ENCODE data around the gene LDB2.

The LDB2 gene

DNA sequence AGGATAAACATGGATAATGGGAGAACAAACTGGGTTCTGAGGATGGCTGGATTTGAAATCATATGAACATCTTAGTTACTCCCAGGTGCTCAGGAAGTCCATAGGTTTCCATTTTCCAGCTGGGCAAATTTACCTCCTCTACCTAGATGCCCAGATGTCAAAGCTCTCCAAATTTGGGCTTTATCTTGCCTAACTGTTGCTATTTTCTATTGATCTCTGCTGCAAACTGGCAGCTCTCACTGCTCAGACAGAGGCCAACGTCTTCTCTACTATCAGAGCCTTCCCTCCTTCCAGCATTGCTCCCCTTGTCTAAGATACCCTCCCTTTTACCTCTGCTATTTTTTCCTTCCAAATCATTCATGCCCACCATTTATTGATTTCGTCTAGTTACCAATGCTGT lies 62.1 kb downstream of the LDB2 start:
- no peak overlapping the region for H3K4me3 ChIP-seq (ENCODE audit: low read depth, low read length)
- in situ Hi-C loops (cut with HindIII; ENCODE audit: low sequenced_read_pairs), result no loop called here
- TF ChIP-seq, protein P1, sequence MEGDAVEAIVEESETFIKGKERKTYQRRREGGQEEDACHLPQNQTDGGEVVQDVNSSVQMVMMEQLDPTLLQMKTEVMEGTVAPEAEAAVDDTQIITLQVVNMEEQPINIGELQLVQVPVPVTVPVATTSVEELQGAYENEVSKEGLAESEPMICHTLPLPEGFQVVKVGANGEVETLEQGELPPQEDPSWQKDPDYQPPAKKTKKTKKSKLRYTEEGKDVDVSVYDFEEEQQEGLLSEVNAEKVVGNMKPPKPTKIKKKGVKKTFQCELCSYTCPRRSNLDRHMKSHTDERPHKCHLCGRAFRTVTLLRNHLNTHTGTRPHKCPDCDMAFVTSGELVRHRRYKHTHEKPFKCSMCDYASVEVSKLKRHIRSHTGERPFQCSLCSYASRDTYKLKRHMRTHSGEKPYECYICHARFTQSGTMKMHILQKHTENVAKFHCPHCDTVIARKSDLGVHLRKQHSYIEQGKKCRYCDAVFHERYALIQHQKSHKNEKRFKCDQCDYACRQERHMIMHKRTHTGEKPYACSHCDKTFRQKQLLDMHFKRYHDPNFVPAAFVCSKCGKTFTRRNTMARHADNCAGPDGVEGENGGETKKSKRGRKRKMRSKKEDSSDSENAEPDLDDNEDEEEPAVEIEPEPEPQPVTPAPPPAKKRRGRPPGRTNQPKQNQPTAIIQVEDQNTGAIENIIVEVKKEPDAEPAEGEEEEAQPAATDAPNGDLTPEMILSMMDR (IDR thresholded peaks at IDR 0.05; ENCODE audit: low read depth, low read length), result no peak
- no peak for DNase-seq (ENCODE audit: low read depth, low spot score)

DNA sequence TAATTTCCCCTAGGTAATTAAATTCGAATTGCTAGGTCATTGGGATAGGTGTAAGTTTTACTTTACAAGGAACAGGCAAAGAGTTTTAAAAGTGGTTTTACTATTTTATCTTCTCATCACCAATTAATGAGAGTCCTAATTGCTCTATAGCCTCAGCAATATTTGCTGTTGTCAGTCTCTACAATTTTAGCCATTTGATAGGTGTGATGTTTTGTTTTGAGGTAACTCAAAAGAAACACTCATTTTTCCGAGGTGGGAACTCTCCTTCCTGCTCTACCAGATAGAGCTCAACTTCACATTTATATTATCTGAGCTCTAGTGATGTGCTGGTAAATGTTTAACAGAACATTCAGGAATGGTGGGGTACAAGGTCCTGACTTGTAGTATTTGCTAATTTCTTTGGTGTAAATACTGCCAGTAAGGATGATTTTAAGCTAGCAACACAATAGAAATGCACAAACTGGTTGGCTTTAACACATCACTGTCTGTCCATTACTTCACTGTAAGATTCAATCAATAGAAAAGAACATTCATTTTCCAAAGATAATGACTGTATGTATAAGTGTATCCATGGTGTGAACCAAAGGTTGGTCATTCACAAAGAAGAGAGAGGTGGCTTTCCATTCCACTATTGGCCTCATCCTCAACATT lies 62.7 kb downstream of the LDB2 start:
- no peak for DNase-seq (ENCODE audit: low read depth, low spot score)
- in situ Hi-C loops (cut with HindIII; ENCODE audit: low sequenced_read_pairs), result no loop called here
- no peak overlapping the region for H3K4me3 ChIP-seq (ENCODE audit: low read depth, low read length)
- TF ChIP-seq, protein P1 (IDR thresholded peaks at IDR 0.05; ENCODE audit: low read depth, low read length), result no peak

DNA sequence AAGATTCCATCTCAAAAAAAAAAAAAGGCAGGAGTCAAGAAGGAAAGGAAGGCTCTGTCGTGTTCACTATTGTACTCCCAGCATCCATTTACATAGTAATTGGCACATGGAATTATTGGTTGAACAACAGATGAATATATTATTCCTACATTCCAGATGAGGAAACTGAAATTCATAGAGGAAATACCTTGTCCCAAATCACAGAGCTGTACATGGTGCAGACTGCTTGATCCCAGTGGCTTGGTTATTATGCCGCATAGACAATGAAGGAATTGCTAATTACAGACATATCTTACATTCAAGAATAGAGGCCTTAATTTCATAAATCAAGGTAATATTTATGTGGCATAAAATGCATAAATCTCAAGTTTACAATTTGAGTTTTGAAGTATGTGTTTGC lies 63.6 kb downstream of the LDB2 start:
- no peak for DNase-seq (ENCODE audit: low read depth, low spot score)
- no peak overlapping the region for H3K4me3 ChIP-seq (ENCODE audit: low read depth, low read length)
- TF ChIP-seq, protein P1 (IDR thresholded peaks at IDR 0.05; ENCODE audit: low read depth, low read length), result no peak
- in situ Hi-C loops (cut with HindIII; ENCODE audit: low sequenced_read_pairs), result no loop called here

DNA sequence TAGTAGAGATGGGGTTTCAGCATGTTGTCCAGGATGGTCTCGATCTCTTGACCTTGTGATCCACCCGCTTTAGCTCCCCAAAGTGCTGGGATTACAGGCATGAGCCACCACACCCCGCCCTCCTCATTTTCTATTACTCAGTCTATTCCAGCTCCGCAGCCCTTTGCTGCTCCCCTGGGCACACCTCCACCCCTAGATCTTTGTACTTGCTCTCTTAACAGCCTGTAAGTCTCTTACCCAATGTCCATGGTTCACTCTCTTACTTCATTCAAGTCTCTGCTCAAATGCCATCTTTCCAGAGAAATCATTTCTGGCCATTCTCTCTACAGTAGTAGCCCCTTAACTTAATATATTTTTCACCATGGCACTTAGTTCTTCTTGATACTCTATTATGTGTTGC lies 64.7 kb downstream of the LDB2 start:
- in situ Hi-C loops (cut with HindIII; ENCODE audit: low sequenced_read_pairs), result no loop called here
- DNase-seq (ENCODE audit: low read depth, low spot score), result no peak
- H3K4me3 ChIP-seq (ENCODE audit: low read depth, low read length), result no peak overlapping the region
- TF ChIP-seq, protein P1 (IDR thresholded peaks at IDR 0.05; ENCODE audit: low read depth, low read length), result no peak

DNA sequence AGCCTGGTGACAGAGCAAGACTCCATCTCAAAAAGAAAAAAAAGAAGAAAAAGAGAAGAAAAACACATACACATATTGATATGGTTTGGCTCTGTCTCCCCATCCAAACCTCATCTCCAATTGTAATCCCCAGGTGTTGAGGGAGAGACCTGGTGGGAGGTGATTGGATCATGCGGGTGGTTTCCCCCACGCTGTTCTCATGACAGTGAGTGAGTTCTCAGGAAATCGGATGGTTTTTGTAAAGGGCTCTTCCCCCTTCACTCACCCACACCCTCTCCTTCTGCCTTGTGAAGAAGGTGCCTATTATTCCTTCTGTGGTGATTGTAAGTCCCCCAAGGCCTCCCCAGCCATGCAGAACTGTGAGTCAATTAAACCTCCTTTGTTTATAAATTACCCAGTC lies 68.4 kb downstream of the LDB2 start:
- no peak for DNase-seq (ENCODE audit: low read depth, low spot score)
- H3K4me3 ChIP-seq (ENCODE audit: low read depth, low read length), result no peak overlapping the region
- TF ChIP-seq, protein P1 (IDR thresholded peaks at IDR 0.05; ENCODE audit: low read depth, low read length), result no peak
- in situ Hi-C loops (cut with HindIII; ENCODE audit: low sequenced_read_pairs), result no loop called here

DNA sequence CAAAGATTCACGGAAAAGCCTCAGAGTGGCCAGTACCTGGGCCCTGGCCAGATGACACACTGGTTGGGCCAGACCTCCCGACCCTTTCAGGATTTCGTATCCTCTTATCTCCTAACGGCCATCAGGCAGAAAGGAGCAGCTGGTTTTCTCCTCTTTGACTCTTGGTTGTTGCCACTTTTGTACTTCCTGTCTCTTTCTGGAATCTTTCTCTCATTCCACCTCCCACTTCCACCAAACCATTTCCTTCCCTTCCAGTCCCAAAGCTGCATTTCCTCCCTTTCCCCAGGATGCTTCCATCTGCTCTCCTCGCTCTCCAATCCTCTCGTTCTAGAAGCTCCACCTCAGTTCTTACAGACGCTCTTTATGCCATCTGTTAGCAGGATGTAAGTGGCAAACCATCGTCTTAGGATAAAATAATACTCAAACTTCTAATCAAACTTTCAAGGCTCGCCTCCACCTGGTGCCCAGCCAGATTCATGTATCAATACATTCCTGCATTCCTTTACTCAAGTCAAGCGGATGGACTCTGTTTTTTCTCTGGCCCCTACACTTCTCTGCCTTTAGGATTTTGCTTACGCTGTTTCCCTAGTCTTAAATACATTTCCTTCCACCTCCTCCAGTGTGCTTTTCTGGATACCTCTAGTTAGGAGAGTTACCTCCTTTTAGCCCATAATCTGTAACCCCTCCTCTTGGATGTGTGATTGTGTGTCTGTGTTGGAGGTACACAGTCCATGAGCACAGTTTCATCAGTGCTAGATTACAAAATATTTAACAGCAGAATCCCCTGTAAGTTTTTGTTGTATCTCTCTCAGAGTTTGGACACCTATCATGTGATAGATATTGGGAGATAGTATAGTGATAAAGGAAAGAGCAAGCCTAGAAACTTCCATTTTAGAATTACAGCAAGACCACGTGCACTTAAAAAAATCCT lies 70.4 kb downstream of the LDB2 start:
- in situ Hi-C loops (cut with HindIII; ENCODE audit: low sequenced_read_pairs), result no loop called here
- TF ChIP-seq, protein P1 (IDR thresholded peaks at IDR 0.05; ENCODE audit: low read depth, low read length), result no peak
- H3K4me3 ChIP-seq (ENCODE audit: low read depth, low read length), result no peak overlapping the region
- DNase-seq (ENCODE audit: low read depth, low spot score), result no peak
